Activated T-helper 1 cell treated with Interleukin-2 at 50 U/mL for 16 hours (primary cell): ENCODE results near the gene MUC5B.

Experiments used
- DNase-seq: peaks from one replicate; pipeline ENCODE4 v3.0.0-alpha.2; 2020; ENCODE audit warnings: low read depth

The MUC5B gene

GRCh38 chr11:1267441-1268100 is 44.7 kb downstream of the MUC5B start:
- no peak for DNase-seq

GRCh38 chr11:1269957-1270356 is 47.1 kb downstream of the MUC5B start:
- no peak for DNase-seq

GRCh38 chr11:1270476-1270875 is 47.6 kb downstream of the MUC5B start:
- DNase-seq = no peak

GRCh38 chr11:1271002-1271401 is 48.1 kb downstream of the MUC5B start:
- no peak for DNase-seq

- DNase-seq = no peak
Observed at GRCh38 chr11:1271406-1271805, 48.5 kb downstream of the MUC5B start.

GRCh38 chr11:1271927-1272326 is 49.1 kb downstream of the MUC5B start:
- no peak for DNase-seq

GRCh38 chr11:1272531-1272930 is 49.7 kb downstream of the MUC5B start:
- no peak for DNase-seq

- DNase-seq = no peak
Observed at GRCh38 chr11:1274501-1274900, 51.6 kb downstream of the MUC5B start.

GRCh38 chr11:1275021-1275420 is 52.2 kb downstream of the MUC5B start:
- DNase-seq = no peak

- no peak for DNase-seq
Observed at GRCh38 chr11:1276041-1276790, 53.4 kb downstream of the MUC5B start.

GRCh38 chr11:1276866-1277615 is 54.2 kb downstream of the MUC5B start:
- no peak for DNase-seq

- DNase-seq = no peak
Observed at GRCh38 chr11:1277936-1278512, 55.2 kb downstream of the MUC5B start.

- no peak for DNase-seq
Observed at GRCh38 chr11:1278766-1279673, 56.2 kb downstream of the MUC5B start.

GRCh38 chr11:1279674-1280055 is 56.8 kb downstream of the MUC5B start:
- no peak for DNase-seq

- DNase-seq = no peak
Observed at GRCh38 chr11:1280116-1281035, 57.5 kb downstream of the MUC5B start.

GRCh38 chr11:1281326-1281973 is 58.6 kb downstream of the MUC5B start:
- no peak for DNase-seq

- no peak for DNase-seq
Observed at GRCh38 chr11:1281974-1282365, 59.1 kb downstream of the MUC5B start.

GRCh38 chr11:1283091-1283511 is 60.2 kb downstream of the MUC5B start:
- no peak for DNase-seq

- no peak for DNase-seq
Observed at GRCh38 chr11:1283906-1284305, 61.0 kb downstream of the MUC5B start.

GRCh38 chr11:1285316-1285744 is 62.5 kb downstream of the MUC5B start:
- DNase-seq = no peak
